ENCODE data around the gene SCG3.

The SCG3 gene

GRCh38 chr15:51678096-51678495, 3.2 kb upstream of the SCG3 start:
- DNase-seq (ENCODE audit: low read depth), result no peak

GRCh38 chr15:51680321-51680720, 982 bp upstream of the SCG3 start:
- DNase-seq (ENCODE audit: low read depth), result no peak

DNA sequence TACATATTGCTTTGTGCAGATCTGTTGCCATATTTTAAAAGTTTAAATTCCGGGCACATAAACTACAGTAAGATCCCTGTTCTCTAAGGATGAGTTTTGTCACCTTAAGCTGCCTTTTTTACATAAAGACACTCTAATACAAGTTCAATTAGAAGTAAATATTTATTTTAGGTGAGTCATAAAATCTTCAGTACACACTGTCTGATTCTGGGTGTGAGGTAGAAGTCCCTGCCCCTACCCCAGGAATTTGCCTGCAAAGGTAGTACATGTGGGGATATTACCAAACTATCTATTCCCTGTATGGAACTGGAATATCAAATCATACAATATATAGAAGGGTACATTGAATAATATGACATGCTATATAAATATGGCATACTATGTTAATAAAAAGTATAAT, 6.3 kb downstream of the SCG3 start:
- DNase-seq (ENCODE audit: low read depth), result no peak

- no peak for DNase-seq (ENCODE audit: low read depth)
Measured at GRCh38 chr15:51688863-51689262, 7.6 kb downstream of the SCG3 start.

- no peak for DNase-seq (ENCODE audit: low read depth)
Measured at GRCh38 chr15:51692154-51692553, 10.9 kb downstream of the SCG3 start.

- DNase-seq (ENCODE audit: low read depth), result no peak
Measured at GRCh38 chr15:51696566-51696965, 15.3 kb downstream of the SCG3 start.

DNA sequence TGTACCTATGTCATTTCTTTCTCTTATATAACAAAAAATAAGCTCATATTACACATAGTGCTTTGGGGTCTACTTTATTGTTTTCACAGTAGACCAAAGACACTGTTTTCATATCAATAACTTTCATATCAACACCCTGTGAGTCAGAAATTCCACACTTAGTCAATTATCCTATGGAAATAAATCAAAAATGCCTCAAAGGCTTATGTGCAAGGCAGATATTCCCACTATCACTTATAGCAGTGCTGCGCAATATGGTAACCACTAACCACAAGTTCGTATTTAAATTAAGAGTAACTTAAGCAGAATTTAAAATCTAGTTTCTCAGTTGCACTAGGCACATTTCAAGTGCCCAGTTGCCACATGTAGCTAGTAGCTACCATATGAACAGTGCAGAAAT, 15.9 kb downstream of the SCG3 start:
- no peak for DNase-seq (ENCODE audit: low read depth)

- DNase-seq (ENCODE audit: low read depth), result no peak
Measured at GRCh38 chr15:51699373-51699772, 18.1 kb downstream of the SCG3 start.

DNA sequence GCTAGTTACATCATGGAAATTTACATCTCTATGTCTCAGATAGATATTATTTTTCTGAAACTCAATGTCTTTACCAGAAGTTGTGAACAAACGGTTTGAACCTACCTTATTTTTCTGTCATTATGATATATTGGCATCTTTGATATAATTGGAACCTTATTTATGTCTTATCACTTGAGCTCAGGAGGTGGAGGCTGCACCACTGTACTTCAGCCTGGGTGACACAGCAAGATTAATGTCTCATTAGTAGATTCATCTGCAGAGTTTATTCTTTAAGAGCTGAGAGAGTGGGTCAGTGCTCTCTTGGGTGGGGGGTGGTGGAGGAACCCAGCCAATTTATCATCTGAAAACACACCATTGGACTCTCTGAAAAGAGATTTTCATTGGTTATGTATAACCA, 21.4 kb downstream of the SCG3 start:
- no peak for DNase-seq (ENCODE audit: low read depth)

DNA sequence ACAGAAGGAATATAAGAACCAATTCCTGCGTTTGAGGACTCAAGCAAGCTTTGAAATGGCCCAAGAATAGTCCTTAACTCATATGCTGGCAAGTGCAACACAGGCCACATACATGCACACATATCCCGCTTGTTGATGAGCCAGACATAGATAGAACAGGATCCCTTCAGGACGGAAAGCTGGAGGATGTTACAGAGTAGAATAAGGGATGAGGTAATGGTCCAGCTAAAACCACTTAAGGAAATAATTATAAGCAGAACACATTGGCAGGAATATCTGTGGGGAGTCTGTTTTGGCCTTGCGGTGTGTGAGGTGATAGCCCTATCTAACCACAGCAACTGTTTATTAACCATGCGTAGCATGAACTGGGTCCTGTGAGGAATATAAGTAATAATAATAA, 25.0 kb downstream of the SCG3 start:
- DNase-seq (ENCODE audit: low read depth), result no peak

DNA sequence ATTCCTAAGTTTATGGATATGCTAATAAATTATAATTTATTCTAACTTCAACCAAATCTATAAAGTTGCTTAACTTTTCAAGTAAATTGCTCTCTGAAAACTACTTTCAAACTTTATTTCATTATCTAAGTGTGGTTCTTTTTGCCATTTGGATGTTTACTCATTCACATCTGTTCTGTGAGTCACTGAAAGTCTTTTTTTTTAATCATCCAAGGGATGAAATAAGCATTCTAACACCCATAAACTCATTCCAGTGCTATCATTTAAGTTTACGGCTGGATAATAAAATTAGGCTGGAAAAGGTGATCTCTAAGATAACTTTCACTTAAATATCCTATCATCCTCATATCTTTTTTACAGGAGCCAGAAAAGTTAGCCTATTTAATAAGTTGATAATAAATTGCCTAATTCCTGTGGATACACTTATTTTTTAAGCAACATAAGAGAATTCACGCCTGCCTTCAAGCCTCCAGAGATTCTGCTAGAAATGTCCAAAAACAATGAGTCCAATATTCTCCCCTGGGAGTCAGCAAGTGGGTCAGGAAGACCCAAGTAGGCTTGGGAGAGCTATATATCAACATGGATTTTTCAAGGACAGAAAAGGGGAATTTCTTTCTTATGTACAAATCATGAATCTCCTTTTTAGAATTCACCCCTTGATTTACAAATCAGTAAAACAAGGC, 25.8 kb downstream of the SCG3 start:
- DNase-seq (ENCODE audit: low read depth), result no peak

GRCh38 chr15:51708013-51708412, 26.7 kb downstream of the SCG3 start:
- DNase-seq (ENCODE audit: low read depth), result no peak

DNA sequence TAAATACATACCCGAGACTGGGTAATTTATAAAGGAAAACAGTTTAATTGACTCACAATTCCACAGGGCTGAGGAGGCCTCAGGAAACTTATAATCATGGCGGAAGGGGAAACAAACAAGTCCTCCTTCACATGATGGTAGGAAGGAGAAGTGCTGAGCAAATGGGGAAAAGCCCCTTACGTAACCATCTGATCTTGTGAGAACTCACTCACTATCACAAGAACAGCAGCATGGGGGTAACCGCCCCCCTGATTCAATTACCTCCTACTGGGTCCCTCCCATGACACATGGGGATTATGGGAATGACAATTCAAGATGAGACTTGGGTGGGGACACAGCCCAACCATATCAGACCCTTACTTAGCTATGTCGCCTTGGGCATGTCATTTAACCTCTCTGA, 27.7 kb downstream of the SCG3 start:
- no peak for DNase-seq (ENCODE audit: low read depth)

DNA sequence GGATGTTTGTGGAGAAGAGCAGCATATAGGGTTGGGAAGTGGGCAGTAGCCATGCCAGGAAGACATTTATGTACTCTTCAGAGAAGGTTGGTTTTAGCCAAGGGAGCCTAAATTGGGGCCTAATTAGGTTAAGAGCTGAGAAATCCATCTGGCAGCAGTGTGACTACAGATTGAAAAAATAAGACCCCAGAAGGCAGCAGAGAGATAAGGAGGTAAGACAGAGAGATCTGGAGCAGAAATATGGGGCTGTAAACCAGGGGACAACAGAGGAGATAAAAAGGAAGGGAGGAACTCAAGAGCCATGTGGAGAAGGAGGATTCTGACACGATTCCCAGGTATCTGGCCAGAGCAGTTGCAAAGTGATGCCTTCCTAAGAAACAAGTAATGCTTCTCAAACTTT, 32.9 kb downstream of the SCG3 start:
- DNase-seq (ENCODE audit: low read depth), result no peak

- DNase-seq (ENCODE audit: low read depth), result no peak
Measured at GRCh38 chr15:51714911-51715310, 33.6 kb downstream of the SCG3 start.

DNA sequence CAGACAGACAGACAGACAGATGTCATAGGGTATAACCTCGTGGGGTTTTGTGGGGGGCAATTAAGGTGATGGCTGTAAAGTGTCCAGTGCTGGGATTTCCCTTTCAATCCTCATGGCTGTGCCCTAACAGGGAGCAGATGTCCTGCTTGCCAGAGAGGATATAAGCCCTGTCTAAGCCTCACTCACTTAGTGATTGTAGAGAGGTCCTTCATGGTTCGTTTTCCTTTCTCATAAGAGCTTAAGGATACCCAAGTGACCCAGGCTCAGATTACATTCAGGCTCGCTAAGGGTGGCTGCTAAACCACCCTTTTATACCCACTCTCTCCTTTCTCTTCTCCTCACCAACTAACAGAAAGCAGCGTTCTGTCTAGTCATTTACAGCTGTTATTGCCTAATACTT, 36.9 kb downstream of the SCG3 start:
- DNase-seq (ENCODE audit: low read depth), result no peak

DNA sequence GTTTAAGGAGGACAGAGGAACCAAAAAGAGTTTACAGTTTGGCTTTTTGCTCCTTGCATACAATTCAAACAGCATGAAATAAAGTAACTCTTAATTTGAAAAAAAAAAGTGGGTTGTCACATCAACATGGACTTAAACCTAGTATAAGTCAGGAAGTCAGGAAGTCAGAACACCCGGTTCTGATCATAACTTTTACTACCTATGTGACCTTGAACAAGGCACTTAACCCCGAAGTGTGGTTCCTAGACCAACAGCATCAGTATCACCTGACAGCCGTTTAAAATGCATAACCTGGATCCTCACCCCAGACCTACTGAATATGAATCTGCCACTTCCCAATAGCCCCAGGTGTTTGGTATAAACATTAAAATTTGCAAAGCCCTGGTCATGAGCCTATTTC, 37.4 kb downstream of the SCG3 start:
- DNase-seq (ENCODE audit: low read depth), result no peak

DNA sequence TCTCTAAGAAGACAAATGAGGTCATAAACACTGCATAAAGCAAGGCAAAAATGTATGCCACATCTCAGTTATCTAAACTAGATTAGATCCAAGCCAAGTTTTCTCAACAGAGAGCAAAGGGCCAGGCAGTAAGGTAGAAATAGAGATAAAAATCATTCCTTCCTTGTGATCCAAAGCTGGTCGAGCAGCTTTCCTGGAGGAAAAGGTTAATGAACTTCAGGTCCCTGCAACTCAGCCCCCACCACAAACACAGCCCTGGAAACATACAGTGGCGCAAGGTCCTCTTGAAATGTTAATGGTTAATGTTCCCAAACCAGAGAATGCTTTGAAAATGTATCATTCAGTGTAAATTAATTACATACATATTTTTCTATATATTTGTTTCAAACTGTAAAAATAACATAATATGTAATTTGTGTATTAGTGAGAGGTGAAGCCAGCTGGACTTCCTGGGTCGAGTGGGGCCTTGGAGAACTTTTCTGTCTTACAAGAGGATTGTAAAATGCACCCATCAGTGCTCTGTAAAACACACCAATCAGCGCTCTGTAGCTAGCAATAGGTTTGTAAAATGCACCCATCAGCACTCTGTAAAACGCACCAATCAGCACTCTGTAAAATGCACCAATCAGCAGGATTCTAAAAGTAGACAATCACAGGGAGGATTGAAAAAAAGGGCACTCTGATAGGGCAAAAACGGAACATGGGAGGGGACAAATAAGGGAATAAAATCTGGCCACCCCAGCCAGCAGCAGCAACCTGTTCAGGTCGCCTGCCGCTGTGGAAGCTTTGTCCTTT, 39.1 kb downstream of the SCG3 start:
- DNase-seq (ENCODE audit: low read depth), result no peak

GRCh38 chr15:51721199-51721960, 40.1 kb downstream of the SCG3 start:
- DNase-seq (ENCODE audit: low read depth), result no peak

- no peak for DNase-seq (ENCODE audit: low read depth)
Measured at GRCh38 chr15:51724199-51724598, 42.9 kb downstream of the SCG3 start.

DNA sequence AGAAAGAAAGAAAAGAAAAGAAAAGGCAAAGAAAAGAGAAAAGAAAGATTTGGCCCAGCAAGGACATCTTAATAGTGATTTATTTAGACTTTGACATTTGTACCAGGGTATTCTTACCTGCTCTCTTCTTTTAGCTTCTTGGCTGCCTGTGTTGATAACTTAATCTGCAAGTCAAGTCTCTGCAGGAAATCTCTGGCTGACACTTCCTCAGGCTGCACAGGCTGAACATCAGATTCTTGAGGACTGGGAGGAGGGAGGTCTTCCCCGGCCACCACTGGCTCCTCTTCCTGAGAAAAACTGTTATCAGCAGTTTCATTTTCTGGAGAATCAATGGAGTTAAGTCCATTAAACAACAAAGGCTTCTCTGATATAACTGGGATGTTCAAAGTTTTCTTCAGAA, 43.4 kb downstream of the SCG3 start:
- DNase-seq (ENCODE audit: low read depth), result no peak

DNA sequence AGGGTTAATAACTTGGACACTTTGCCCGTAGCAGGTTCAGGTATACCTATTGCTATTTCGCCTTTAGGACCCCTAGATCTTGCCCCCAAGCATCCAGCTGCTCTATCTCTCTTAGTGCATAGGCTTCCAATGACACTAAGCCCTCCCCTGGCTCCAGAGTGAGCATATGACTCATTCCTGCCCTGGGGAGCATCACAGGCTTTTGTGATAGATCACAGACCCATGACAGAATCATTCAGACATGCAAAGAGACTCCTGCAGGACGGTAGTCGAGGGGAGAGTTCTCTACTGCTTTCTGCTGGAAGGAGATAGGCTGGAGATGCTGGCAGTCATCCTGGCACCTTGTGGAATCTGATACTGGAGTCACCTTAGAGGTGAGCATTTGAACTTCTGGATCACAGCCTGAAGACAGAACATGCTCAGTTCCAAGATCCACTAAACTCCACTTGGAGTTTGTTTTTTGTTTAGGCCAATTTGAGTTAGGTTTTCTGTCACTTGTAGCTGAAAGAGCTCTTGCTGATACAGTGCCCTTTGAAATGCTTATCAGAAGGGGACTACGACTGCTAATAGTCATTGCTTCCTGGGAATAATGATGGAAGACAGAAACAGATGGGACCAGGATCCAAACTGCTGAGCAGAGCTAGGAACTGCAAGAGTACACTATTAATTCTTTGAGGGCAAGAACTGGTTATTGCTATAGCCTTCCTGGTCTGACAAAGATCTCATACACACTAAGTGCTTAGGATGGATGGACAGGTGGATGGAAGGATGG, 45.2 kb downstream of the SCG3 start:
- DNase-seq (ENCODE audit: low read depth), result no peak
